Measurements from ENCODE around the gene CSGALNACT2. TPM values are rescaled to one million over a fixed set of nuclear protein-coding genes. Genes with fewer than 3 reads are reported as not detected.
"Not testable (repeated sequence)": the region's sequence is repeated elsewhere in the genome, so short reads cannot be mapped to it uniquely, and the experiment has no call there.

The CSGALNACT2 gene
- 10 to 100 TPM; 31.6 to 36.3 TPM for total RNA-seq

DNA sequence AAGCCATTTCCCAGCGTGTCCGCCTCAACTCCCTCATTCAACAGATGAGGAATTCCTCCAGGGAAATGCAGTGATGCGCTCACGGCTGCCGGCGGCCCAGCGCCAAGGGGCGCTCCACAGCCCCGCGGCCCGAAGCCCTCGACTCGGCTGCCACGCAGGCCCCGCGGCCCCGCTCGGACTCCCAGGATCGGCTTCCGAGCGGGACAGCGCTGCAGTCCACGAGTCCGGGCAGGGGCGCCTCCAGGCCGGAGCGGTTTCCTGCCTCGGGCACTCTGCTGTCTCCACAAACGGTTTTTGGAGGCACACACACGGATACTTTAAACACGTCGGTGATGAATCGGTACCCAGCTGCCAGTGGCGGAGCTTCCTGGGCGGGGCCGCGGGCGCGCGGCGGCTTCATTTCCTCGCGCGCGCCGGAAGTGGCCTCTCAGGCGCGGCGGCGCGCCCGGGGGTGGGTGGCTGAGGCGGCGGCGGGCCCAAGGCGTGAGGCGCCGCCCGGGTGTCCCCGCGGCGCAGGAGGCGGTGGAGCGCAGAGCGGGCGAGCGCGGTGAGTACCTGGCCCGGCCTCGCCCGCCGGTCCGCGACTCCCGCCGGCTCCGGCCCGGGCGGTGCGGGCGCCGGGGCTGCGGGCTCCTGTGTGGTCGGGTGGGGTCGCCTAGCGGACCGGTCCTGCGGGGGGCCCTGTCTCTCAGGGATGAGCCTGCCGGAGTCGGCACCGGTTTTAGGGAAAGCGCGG is at the start of gene CSGALNACT2:
CSGALNACT2 (plus strand) TSS at position 425 of the 736 bp plus-strand sequence. CDS start 16,705 bp downstream, outside the sequence.
- no peaks in the 10 kb centered on the region for H3K27me3 Mint-ChIP-seq

GRCh38 chr10:43089519-43089918 is 48.7 kb upstream of the CSGALNACT2 start:
- no peak overlapping the region for H3K27ac Mint-ChIP-seq
- H3K27me3 Mint-ChIP-seq = peaks cover 17% of the 10 kb centered on the region
- H3K36me3 Mint-ChIP-seq (ENCODE audit: low read depth) = no peaks in the 10 kb centered on the region
- no peaks in the 10 kb centered on the region for H3K4me1 Mint-ChIP-seq
- no peaks in the 10 kb centered on the region for H3K9me3 Mint-ChIP-seq
- ATAC-seq (replicated peaks) = no peak
- no peak overlapping the region for H3K4me3 Mint-ChIP-seq

More for the DNA sequence above, at the start of gene CSGALNACT2:
- no peaks in the 10 kb centered on the region for H3K9me3 Mint-ChIP-seq
- peak; percentile 76 for ATAC-seq (replicated peaks)
- H3K27ac Mint-ChIP-seq = peak within 1 kb of the TSS; percentile 93
- peak within 1 kb of the TSS; percentile 85 for H3K4me3 Mint-ChIP-seq
- H3K4me1 Mint-ChIP-seq = peaks cover 23% of the 10 kb centered on the region
- H3K36me3 Mint-ChIP-seq (ENCODE audit: low read depth) = peaks cover 20% of the 10 kb centered on the region

- Mint-ChIP-seq H3K4me1 (no peaks in the 10 kb centered on the region), H3K4me3 (no peak overlapping the region), H3K36me3 (ENCODE audit: low read depth) (no peaks in the 10 kb centered on the region), H3K27me3 (peaks cover 19% of the 10 kb centered on the region), H3K27ac (no peak overlapping the region), H3K9me3 (no peaks in the 10 kb centered on the region)
- ATAC-seq (replicated peaks) = no peak
Observed at GRCh38 chr10:43090188-43090587, 48.1 kb upstream of the CSGALNACT2 start.

DNA sequence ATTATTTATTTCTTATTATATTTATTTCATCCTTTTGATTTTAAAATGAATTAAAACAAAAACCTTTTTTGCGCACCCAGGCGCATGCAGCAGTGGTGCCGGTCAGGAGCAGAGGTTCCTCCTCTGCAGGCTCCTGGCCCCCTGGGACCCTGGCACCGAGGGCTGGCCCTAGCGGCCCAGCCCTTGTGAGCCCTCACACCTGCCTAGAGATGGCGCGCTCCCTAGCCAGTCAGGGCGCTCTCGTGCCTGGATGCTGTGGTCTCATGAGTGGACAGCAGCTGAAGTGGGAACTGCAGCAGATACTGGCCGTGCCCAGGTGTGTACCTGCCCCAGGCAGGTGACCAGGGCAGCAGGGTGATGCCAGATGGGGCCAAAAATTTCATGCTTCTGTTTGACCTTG is 47.6 kb upstream of the CSGALNACT2 start:
- H3K36me3 Mint-ChIP-seq (ENCODE audit: low read depth) = no peaks in the 10 kb centered on the region
- H3K27me3 Mint-ChIP-seq = peaks cover 19% of the 10 kb centered on the region
- H3K27ac Mint-ChIP-seq = no peak overlapping the region
- ATAC-seq (replicated peaks) = no peak
- H3K4me3 Mint-ChIP-seq = no peak overlapping the region
- H3K4me1 Mint-ChIP-seq = no peaks in the 10 kb centered on the region
- H3K9me3 Mint-ChIP-seq = no peaks in the 10 kb centered on the region

GRCh38 chr10:43091846-43092245 is 46.4 kb upstream of the CSGALNACT2 start:
- no peak for ATAC-seq (replicated peaks)
- Mint-ChIP-seq H3K9me3 (no peaks in the 10 kb centered on the region), H3K36me3 (ENCODE audit: low read depth) (no peaks in the 10 kb centered on the region), H3K4me1 (no peaks in the 10 kb centered on the region), H3K4me3 (no peak overlapping the region), H3K27ac (no peak overlapping the region), H3K27me3 (peaks cover 19% of the 10 kb centered on the region)

DNA sequence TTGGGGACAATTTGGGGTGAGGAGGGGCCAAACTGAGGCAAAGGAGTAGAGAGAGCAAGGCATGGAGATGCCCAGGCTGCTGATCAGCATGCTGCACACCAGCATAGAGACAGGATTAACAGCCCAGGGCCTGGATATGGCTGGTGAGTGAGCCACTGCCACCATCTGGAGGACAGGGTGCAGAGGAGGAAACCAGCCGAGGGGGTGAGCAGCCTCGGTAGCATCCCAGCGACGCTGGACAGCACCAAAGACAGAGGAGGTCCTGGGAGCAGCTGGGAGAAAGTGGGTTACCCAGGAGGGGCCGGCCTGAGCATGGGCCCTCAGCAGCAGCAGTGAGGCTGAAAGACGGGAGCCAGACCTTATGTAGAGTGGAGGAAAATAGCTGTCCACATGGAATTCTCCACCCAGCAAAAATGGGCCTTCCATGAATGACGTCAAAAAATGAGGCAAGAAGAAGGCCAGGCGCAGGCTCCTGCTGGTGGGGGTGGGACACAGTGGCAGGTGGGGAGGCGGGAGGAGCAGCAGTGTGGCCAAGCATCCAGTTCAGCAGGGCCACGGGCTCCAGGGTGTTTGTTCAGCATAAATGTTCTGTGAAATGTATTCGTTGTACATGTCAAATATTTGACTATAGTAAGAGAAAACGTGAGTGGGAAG is 44.7 kb upstream of the CSGALNACT2 start:
- peaks cover 11% of the 10 kb centered on the region for H3K27me3 Mint-ChIP-seq
- H3K36me3 Mint-ChIP-seq (ENCODE audit: low read depth) = no peaks in the 10 kb centered on the region
- no peak overlapping the region for H3K4me3 Mint-ChIP-seq
- no peak for ATAC-seq (replicated peaks)
- H3K4me1 Mint-ChIP-seq = no peaks in the 10 kb centered on the region
- no peaks in the 10 kb centered on the region for H3K9me3 Mint-ChIP-seq
- H3K27ac Mint-ChIP-seq = no peak overlapping the region

DNA sequence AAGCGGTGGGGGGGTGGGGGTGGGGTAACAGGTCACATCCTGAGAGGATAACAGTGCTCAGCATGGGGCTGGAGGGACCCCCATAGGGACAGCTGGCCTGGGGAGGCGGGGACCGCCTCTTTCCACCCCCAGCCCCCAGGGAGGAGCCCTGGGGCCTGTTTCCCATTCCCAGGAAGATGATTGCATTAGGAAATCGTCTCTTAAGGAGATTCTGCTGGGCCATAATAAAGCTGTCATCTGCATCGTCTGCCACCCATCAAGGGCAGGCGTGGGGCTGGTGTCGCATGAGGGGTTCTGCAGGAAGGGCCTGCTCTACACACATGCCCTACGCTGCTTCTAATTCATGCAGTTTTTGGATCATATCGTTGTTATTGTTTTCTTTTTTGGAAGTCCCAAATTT is 44.2 kb upstream of the CSGALNACT2 start:
- no peak for ATAC-seq (replicated peaks)
- peaks cover 11% of the 10 kb centered on the region for H3K27me3 Mint-ChIP-seq
- H3K27ac Mint-ChIP-seq = no peak overlapping the region
- H3K4me3 Mint-ChIP-seq = no peak overlapping the region
- no peaks in the 10 kb centered on the region for H3K36me3 Mint-ChIP-seq (ENCODE audit: low read depth)
- H3K9me3 Mint-ChIP-seq = no peaks in the 10 kb centered on the region
- no peaks in the 10 kb centered on the region for H3K4me1 Mint-ChIP-seq

- not testable (repeated sequence) for H3K36me3 Mint-ChIP-seq (ENCODE audit: low read depth); H3K4me1 Mint-ChIP-seq; H3K4me3 Mint-ChIP-seq; H3K27ac Mint-ChIP-seq; H3K9me3 Mint-ChIP-seq; ATAC-seq (replicated peaks)
- peaks cover 26% of the 10 kb centered on the region for H3K27me3 Mint-ChIP-seq
Observed at GRCh38 chr10:43099339-43099738, 38.9 kb upstream of the CSGALNACT2 start.

- Mint-ChIP-seq H3K36me3 (ENCODE audit: low read depth) (no peaks in the 10 kb centered on the region), H3K27ac (no peak overlapping the region), H3K27me3 (peaks cover 22% of the 10 kb centered on the region), H3K4me3 (no peak overlapping the region), H3K4me1 (peaks cover 8% of the 10 kb centered on the region), H3K9me3 (no peaks in the 10 kb centered on the region)
- ATAC-seq (replicated peaks) = no peak
Observed at GRCh38 chr10:43099928-43100327, 38.3 kb upstream of the CSGALNACT2 start.

- Mint-ChIP-seq H3K4me1 (peaks cover 8% of the 10 kb centered on the region), H3K27ac (no peak overlapping the region), H3K4me3 (no peak overlapping the region), H3K9me3 (no peaks in the 10 kb centered on the region), H3K36me3 (ENCODE audit: low read depth) (no peaks in the 10 kb centered on the region), H3K27me3 (peaks cover 22% of the 10 kb centered on the region)
- no peak for ATAC-seq (replicated peaks)
Observed at GRCh38 chr10:43100366-43100765, 37.9 kb upstream of the CSGALNACT2 start.

GRCh38 chr10:43102063-43102828 is 36.0 kb upstream of the CSGALNACT2 start:
- ATAC-seq (replicated peaks) = no peak
- no peak overlapping the region for H3K27ac Mint-ChIP-seq
- no peaks in the 10 kb centered on the region for H3K36me3 Mint-ChIP-seq (ENCODE audit: low read depth)
- peaks cover 22% of the 10 kb centered on the region for H3K27me3 Mint-ChIP-seq
- H3K4me3 Mint-ChIP-seq = no peak overlapping the region
- no peaks in the 10 kb centered on the region for H3K9me3 Mint-ChIP-seq
- peaks cover 8% of the 10 kb centered on the region for H3K4me1 Mint-ChIP-seq

DNA sequence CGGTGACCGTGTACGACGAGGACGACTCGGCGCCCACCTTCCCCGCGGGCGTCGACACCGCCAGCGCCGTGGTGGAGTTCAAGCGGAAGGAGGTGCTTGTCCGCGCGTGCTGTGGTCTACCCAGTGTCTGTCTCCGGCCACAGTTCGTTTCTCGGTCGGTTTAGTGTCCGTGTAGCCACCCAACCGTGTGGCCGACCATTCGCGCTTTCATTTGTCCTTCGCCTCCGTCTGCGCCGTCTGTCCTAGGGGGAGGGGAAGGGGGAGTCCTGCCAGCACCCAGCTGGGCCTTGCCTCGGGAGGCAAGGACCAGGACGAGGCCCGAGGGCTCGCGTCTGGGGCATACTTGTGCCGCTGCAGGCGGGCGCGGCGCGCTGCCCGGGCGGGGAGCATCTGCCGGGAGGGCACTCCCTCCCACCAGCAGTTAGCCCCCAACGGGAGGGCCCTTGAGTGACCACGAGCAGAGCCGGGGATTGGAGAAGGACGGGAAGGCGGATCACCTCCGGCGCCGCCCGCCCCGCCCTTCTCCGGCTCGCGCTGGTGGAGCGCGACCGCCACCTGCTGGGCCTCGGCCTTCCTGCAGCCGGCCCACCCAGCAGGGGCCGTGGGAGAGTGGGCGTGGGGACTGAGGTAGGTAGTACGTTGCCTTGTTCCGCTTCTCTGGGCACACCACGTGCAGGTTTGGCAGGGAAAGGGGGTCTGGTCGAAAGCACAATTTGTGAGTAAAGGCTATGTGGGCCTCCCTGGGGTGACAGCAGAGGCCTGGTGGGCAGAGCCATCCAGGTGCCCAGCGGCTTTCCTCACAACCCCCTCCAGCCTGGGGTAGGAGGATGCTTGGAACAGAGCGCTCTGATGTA is 32.9 kb upstream of the CSGALNACT2 start:
- no peaks in the 10 kb centered on the region for H3K9me3 Mint-ChIP-seq
- H3K4me3 Mint-ChIP-seq = peak overlapping the region; percentile 75
- ATAC-seq (replicated peaks) = peak; percentile 91
- no peaks in the 10 kb centered on the region for H3K36me3 Mint-ChIP-seq (ENCODE audit: low read depth)
- peaks cover 8% of the 10 kb centered on the region for H3K4me1 Mint-ChIP-seq
- no peak overlapping the region for H3K27ac Mint-ChIP-seq
- H3K27me3 Mint-ChIP-seq = peaks cover 14% of the 10 kb centered on the region

DNA sequence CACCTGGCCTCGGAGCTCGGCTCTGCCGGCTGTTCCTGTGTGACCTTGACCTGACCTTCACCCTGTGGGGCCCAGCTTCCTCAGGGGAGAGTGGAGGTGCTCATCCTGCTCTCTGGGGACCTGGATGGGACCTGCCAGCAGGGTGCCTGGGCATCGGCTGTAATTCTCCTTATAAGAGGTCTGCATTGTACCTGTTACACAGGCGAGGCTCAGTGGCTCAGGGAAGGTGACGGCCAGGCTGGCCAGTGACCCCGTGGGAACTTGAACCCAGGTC is 32.4 kb upstream of the CSGALNACT2 start:
- Mint-ChIP-seq H3K27ac (no peak overlapping the region), H3K27me3 (peaks cover 13% of the 10 kb centered on the region), H3K9me3 (no peaks in the 10 kb centered on the region), H3K4me1 (peaks cover 8% of the 10 kb centered on the region), H3K36me3 (ENCODE audit: low read depth) (no peaks in the 10 kb centered on the region), H3K4me3 (peak overlapping the region; percentile 75)
- no peak for ATAC-seq (replicated peaks)

Measured in activated T-helper 17 cell treated with anti-CD3 and anti-CD28 coated beads, Interleukin-2, amount 50 U/mL, for 72 hours (primary cell).